Central memory CD8-positive, alpha-beta T cell (primary cell): ENCODE data around the gene PSIP1.
"Not testable (repeated sequence)": the region's sequence is repeated elsewhere in the genome, so short reads cannot be mapped to it uniquely, and the experiment has no call there.

ENCODE experiments used
- ATAC-seq: fragments of 150-1000 bp; cut with Tn5 transposase; replicated peaks from 2 replicates; pipeline ENCODE4 v1.10.0; 2022; ENCODE audit warnings: mild to moderate bottlenecking, moderate FRiP score, moderate number of reproducible peaks; ENCODE audit not compliant: poor library complexity, severe bottlenecking; ENCODE audit errors: extremely low read depth
- DNase-seq, 2 donors: peaks; one replicate each; pipeline ENCODE4 v3.0.0; 2021; ENCODE audit warnings: low spot score in 2 of 2
- H3K27ac Mint-ChIP-seq: one replicate; pipeline ENCODE4 v1.8.0; 2022; ENCODE audit warnings: low read depth, mild to moderate bottlenecking, moderate library complexity, mixed read lengths
- H3K27me3 Mint-ChIP-seq: one replicate; pipeline ENCODE4 v1.8.0; 2022; ENCODE audit warnings: mixed read lengths
- H3K36me3 Mint-ChIP-seq: one replicate; pipeline ENCODE4 v1.8.0; 2022; ENCODE audit warnings: mild to moderate bottlenecking, moderate library complexity, mixed read lengths; ENCODE audit not compliant: insufficient read depth
- H3K4me1 Mint-ChIP-seq: one replicate; pipeline ENCODE4 v1.8.0; 2022; ENCODE audit warnings: mixed read lengths
- H3K4me3 Mint-ChIP-seq: one replicate; pipeline ENCODE4 v1.8.0; 2022; ENCODE audit warnings: mild to moderate bottlenecking, moderate library complexity, mixed read lengths
- H3K9me3 Mint-ChIP-seq: one replicate; pipeline ENCODE4 v1.8.0; 2022; ENCODE audit warnings: mixed read lengths

The PSIP1 gene

GRCh38 chr9:15461056-15461455 lies 49.7 kb downstream of the PSIP1 start:
- DNase-seq, result no peak
- no peak overlapping the region for H3K27ac Mint-ChIP-seq
- peaks cover 44% of the 10 kb centered on the region for H3K36me3 Mint-ChIP-seq
- ATAC-seq, result no peak
- no peaks in the 10 kb centered on the region for H3K27me3 Mint-ChIP-seq
- no peaks in the 10 kb centered on the region for H3K4me1 Mint-ChIP-seq
- H3K4me3 Mint-ChIP-seq, result no peak overlapping the region
- H3K9me3 Mint-ChIP-seq, result no peaks in the 10 kb centered on the region

GRCh38 chr9:15453956-15454355 lies 56.8 kb downstream of the PSIP1 start:
- Mint-ChIP-seq H3K9me3 (no peaks in the 10 kb centered on the region), H3K27ac (no peak overlapping the region), H3K4me1 (peaks cover 6% of the 10 kb centered on the region), H3K4me3 (no peak overlapping the region), H3K36me3 (peaks cover 37% of the 10 kb centered on the region), H3K27me3 (no peaks in the 10 kb centered on the region)
- no peak for ATAC-seq
- no peak for DNase-seq

GRCh38 chr9:15444141-15444540 lies 66.6 kb downstream of the PSIP1 start:
- Mint-ChIP-seq H3K4me3 (no peak overlapping the region), H3K27ac (no peak overlapping the region), H3K36me3 (peaks cover 54% of the 10 kb centered on the region), H3K9me3 (no peaks in the 10 kb centered on the region), H3K4me1 (peaks cover 6% of the 10 kb centered on the region), H3K27me3 (no peaks in the 10 kb centered on the region)
- no peak for DNase-seq
- ATAC-seq, result no peak

DNA sequence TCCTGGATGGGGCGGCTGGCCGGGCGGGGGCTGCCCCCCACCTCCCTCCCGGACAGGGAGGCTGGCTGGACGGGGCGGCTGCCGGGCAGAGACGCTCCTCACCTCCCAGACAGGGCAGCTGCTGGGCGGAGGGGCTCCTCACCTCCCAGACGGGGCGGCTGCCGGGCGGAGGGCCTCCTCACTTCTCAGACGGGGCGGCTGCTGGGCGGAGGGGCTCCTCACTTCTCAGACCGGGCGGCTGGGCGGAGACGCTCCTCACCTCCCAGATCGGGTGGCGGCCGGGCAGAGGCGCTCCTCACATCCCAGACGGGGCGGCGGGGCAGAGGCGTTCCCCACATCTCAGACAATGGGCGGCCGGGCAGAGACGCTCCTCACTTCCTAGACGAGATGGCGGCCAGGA lies 68.5 kb downstream of the PSIP1 start:
- H3K27ac Mint-ChIP-seq, H3K9me3 Mint-ChIP-seq, ATAC-seq, DNase-seq, H3K27me3 Mint-ChIP-seq, H3K4me3 Mint-ChIP-seq: not testable (repeated sequence)
- H3K4me1 Mint-ChIP-seq, result peaks cover 15% of the 10 kb centered on the region
- peaks cover 41% of the 10 kb centered on the region for H3K36me3 Mint-ChIP-seq

GRCh38 chr9:15441841-15442240 lies 68.9 kb downstream of the PSIP1 start:
- DNase-seq, H3K27me3 Mint-ChIP-seq, H3K9me3 Mint-ChIP-seq, ATAC-seq, H3K4me3 Mint-ChIP-seq, H3K27ac Mint-ChIP-seq: not testable (repeated sequence)
- peaks cover 15% of the 10 kb centered on the region for H3K4me1 Mint-ChIP-seq
- peaks cover 42% of the 10 kb centered on the region for H3K36me3 Mint-ChIP-seq

GRCh38 chr9:15438891-15439290 lies 71.9 kb downstream of the PSIP1 start:
- H3K36me3 Mint-ChIP-seq, result peaks cover 52% of the 10 kb centered on the region
- DNase-seq (no peak), ATAC-seq (no peak)
- no peaks in the 10 kb centered on the region for H3K27me3 Mint-ChIP-seq
- H3K4me1 Mint-ChIP-seq, result peaks cover 31% of the 10 kb centered on the region
- no peak overlapping the region for H3K4me3 Mint-ChIP-seq
- no peaks in the 10 kb centered on the region for H3K9me3 Mint-ChIP-seq
- H3K27ac Mint-ChIP-seq, result peak overlapping the region; percentile 59

DNA sequence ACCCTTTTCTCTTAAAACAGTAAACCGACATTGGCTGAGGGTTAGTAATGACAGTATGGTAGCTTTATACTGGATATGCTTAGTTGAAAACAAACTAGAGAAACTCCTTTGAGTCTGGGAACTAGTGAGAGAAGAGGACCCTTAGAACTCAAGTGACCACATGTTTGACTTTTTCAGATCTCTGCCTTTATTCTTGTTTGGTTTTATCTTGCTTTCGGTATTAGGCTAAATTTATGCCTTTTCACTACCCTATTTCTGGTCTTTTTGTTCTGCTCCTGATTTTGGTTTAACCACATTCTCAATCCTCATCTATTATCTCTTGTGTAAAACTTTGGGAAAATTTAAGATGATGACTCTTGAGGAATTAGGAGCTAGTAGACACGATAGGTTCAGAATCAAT lies 77.1 kb downstream of the PSIP1 start:
- no peak for DNase-seq
- no peaks in the 10 kb centered on the region for H3K27me3 Mint-ChIP-seq
- no peaks in the 10 kb centered on the region for H3K9me3 Mint-ChIP-seq
- H3K27ac Mint-ChIP-seq, result no peak overlapping the region
- H3K4me3 Mint-ChIP-seq, result no peak overlapping the region
- peaks cover 40% of the 10 kb centered on the region for H3K36me3 Mint-ChIP-seq
- H3K4me1 Mint-ChIP-seq, result peaks cover 70% of the 10 kb centered on the region
- ATAC-seq, result no peak

GRCh38 chr9:15433191-15433590 lies 77.6 kb downstream of the PSIP1 start:
- ATAC-seq (no peak), DNase-seq (no peak)
- H3K4me3 Mint-ChIP-seq, result no peak overlapping the region
- no peaks in the 10 kb centered on the region for H3K9me3 Mint-ChIP-seq
- peaks cover 70% of the 10 kb centered on the region for H3K4me1 Mint-ChIP-seq
- H3K36me3 Mint-ChIP-seq, result peaks cover 37% of the 10 kb centered on the region
- peak overlapping the region; percentile 23 for H3K27ac Mint-ChIP-seq
- H3K27me3 Mint-ChIP-seq, result no peaks in the 10 kb centered on the region

- DNase-seq, result no peak
Observed at GRCh38 chr9:15430920-15431844, 79.6 kb downstream of the PSIP1 start.

GRCh38 chr9:15427702-15428101 lies 83.1 kb downstream of the PSIP1 start:
- not testable (repeated sequence) for H3K27ac Mint-ChIP-seq, H3K4me3 Mint-ChIP-seq, H3K9me3 Mint-ChIP-seq, H3K27me3 Mint-ChIP-seq, ATAC-seq, DNase-seq
- Mint-ChIP-seq H3K36me3 (peaks cover 26% of the 10 kb centered on the region), H3K4me1 (peaks cover 60% of the 10 kb centered on the region)

More at GRCh38 chr9:15430920-15431844, 79.6 kb downstream of the PSIP1 start:
- ATAC-seq, result no peak
- Mint-ChIP-seq H3K4me3 (no peak overlapping the region), H3K4me1 (peaks cover 60% of the 10 kb centered on the region), H3K27me3 (no peaks in the 10 kb centered on the region), H3K27ac (no peak overlapping the region), H3K36me3 (peaks cover 28% of the 10 kb centered on the region), H3K9me3 (no peaks in the 10 kb centered on the region)

- H3K27ac Mint-ChIP-seq, result no peak overlapping the region
- H3K4me3 Mint-ChIP-seq, result no peak overlapping the region
- ATAC-seq (no peak), DNase-seq (no peak)
- H3K27me3 Mint-ChIP-seq, result no peaks in the 10 kb centered on the region
- no peaks in the 10 kb centered on the region for H3K9me3 Mint-ChIP-seq
- peaks cover 53% of the 10 kb centered on the region for H3K4me1 Mint-ChIP-seq
- H3K36me3 Mint-ChIP-seq, result peaks cover 34% of the 10 kb centered on the region
Observed at GRCh38 chr9:15426019-15426418, 84.8 kb downstream of the PSIP1 start.

DNA sequence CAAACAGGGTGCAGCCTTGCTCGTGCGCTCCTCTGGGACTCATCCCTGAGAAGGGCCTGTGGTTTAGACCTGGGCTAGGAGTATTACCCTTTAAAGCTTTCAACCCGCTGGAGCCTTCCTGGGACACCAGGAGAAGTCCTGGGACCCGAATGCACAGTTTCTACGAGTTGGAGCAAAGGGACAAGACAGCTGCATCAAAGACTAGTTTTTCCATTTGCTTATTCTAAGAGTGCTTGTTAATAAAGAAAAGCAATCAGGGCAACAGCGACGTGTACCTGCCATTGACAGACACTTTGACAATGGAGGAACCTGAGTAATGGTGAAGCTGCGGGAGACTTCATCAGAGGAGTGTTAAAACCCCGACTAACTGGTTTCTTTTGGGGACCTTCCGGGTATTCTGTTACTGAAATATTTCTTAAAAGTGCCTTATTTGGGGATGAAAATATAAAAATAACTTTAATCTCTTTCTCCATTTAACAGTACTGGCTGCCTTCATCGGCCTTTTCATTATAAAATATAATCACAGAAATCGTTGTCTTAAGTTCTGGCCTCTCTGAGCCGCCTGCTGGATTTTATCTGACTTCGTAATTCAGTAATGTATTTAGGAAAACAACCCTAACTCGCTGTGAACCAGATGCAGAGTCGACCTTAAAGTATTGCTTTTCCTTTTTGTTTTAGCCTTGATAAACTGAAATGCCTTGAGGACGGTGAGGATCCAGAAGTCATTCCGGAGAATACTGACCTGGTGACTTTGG lies 87.4 kb downstream of the PSIP1 start:
- H3K9me3 Mint-ChIP-seq, result no peaks in the 10 kb centered on the region
- H3K36me3 Mint-ChIP-seq, result peaks cover 30% of the 10 kb centered on the region
- peaks cover 29% of the 10 kb centered on the region for H3K4me1 Mint-ChIP-seq
- peak overlapping the region; percentile 92 for H3K4me3 Mint-ChIP-seq
- DNase-seq (no peak), ATAC-seq (peak; percentile 16)
- H3K27me3 Mint-ChIP-seq, result no peaks in the 10 kb centered on the region
- peak overlapping the region; percentile 70 for H3K27ac Mint-ChIP-seq
